ENCODE measurements around the gene LCN6.

Gene LCN6

GRCh38 chr9:136697146-136697820, 51.0 kb downstream of the LCN6 start:
- TF ChIP-seq CTCF (IDR thresholded peaks at IDR 0.05; ENCODE audit: control extremely low read depth, extremely low read depth, low read depth, missing control alignments), result no peak
- no peak for DNase-seq (ENCODE audit: extremely low spot score)
- ChIA-PET CTCF (interaction anchor here (1.1 to 5.3 kb wide), 10 partner anchors 10 to 212 kb away, joined by 3 to 20 read pairs (median 3); partner anchors contain the start of gene AGPAT2), POLR2A (no interaction called here)

- POLR2A ChIA-PET, result no interaction called here
- no peak for TF ChIP-seq CTCF (IDR thresholded peaks at IDR 0.05; ENCODE audit: control extremely low read depth, extremely low read depth, low read depth, missing control alignments)
- DNase-seq (ENCODE audit: extremely low spot score), result no peak
- CTCF ChIA-PET, result interaction anchor here (1.2 to 5.3 kb wide), 5 partner anchors 11 to 31 kb away, joined by 3 to 20 read pairs (median 4); no protein-coding TSS in a partner anchor
Measured at GRCh38 chr9:136696502-136696901, 51.8 kb downstream of the LCN6 start.

- no peak for DNase-seq (ENCODE audit: extremely low spot score)
- POLR2A ChIA-PET, result no interaction called here
- CTCF ChIA-PET, result interaction anchor here (1.3 to 5.3 kb wide), 3 partner anchors 19 to 210 kb away, joined by 3 to 20 read pairs (median 3); no protein-coding TSS in a partner anchor
- TF ChIP-seq CTCF (IDR thresholded peaks at IDR 0.05; ENCODE audit: control extremely low read depth, extremely low read depth, low read depth, missing control alignments), result no peak
Measured at GRCh38 chr9:136695955-136696354, 52.4 kb downstream of the LCN6 start.

- no peak for DNase-seq (ENCODE audit: extremely low spot score)
- POLR2A ChIA-PET, result no interaction called here
Measured at GRCh38 chr9:136695435-136695895, 52.9 kb downstream of the LCN6 start.

GRCh38 chr9:136694872-136695247, 53.5 kb downstream of the LCN6 start:
- TF ChIP-seq CTCF (IDR thresholded peaks at IDR 0.05; ENCODE audit: control extremely low read depth, extremely low read depth, low read depth, missing control alignments), result no peak
- CTCF ChIA-PET, result interaction anchor here (1.1 to 5.3 kb wide), 4 partner anchors 13 to 209 kb away, joined by 3 to 20 read pairs (median 3); no protein-coding TSS in a partner anchor
- DNase-seq (ENCODE audit: extremely low spot score), result no peak
- POLR2A ChIA-PET, result no interaction called here

More at GRCh38 chr9:136695435-136695895, 52.9 kb downstream of the LCN6 start:
- CTCF ChIA-PET, result interaction anchor here (1.1 to 5.3 kb wide), 4 partner anchors 13 to 210 kb away, joined by 3 to 20 read pairs (median 3); no protein-coding TSS in a partner anchor
- no peak for TF ChIP-seq CTCF (IDR thresholded peaks at IDR 0.05; ENCODE audit: control extremely low read depth, extremely low read depth, low read depth, missing control alignments)

GRCh38 chr9:136694163-136694871, 54.0 kb downstream of the LCN6 start:
- POLR2A ChIA-PET, result no interaction called here
- CTCF ChIA-PET, result interaction anchor here (0.7 to 5.3 kb wide), 4 partner anchors 12 to 64 kb away, joined by 3 to 20 read pairs (median 3); no protein-coding TSS in a partner anchor
- peak; percentile 63 for TF ChIP-seq CTCF (IDR thresholded peaks at IDR 0.05; ENCODE audit: control extremely low read depth, extremely low read depth, low read depth, missing control alignments)
- DNase-seq (ENCODE audit: extremely low spot score), result peak; percentile 75
